GM12878 (cell line): ENCODE results near the gene FCRL6. TPM values are rescaled to one million over a fixed set of nuclear protein-coding genes. Genes with fewer than 3 reads are reported as not detected.

Experiments used
- ATAC-seq: fragments of 200-7000 bp; cut with Tn5 transposase; 3 replicates; pipeline ENCODE4 v1.9.1; 2020; ENCODE audit warnings: mild to moderate bottlenecking, moderate library complexity
- BruUV-seq: library from RNA; stranded (reverse); fragments of 400-500 nt; replicated peaks from 2 replicates; lab custom pipeline; 2021; lab: Mats Ljungman, UMichigan
- CTCF ChIA-PET: fragments of 300-600 bp; sonication (Branson Sonifier 250); formaldehyde crosslinking; extraction: SDS; loops from one replicate; lab custom pipeline; 2021; ENCODE audit warnings: inconsistent platforms; lab: Yijun Ruan, JAX
- POLR2A ChIA-PET: fragments of 350-600 bp; formaldehyde crosslinking; extraction: SDS; loops from one replicate; lab custom pipeline; 2021; ENCODE audit warnings: inconsistent platforms; lab: Charles Lee
- RAD21 ChIA-PET: fragments of 300-600 bp; sonication (Branson Sonifier 250); formaldehyde crosslinking; loops from one replicate; lab custom pipeline; 2023; ENCODE audit warnings: antibody characterized with exemption; ENCODE audit not compliant: unreplicated experiment; lab: Charles Lee
- SMC1A ChIA-PET: fragments of 300-600 bp; sonication (Branson Sonifier 250); formaldehyde crosslinking; loops from one replicate; lab custom pipeline; 2023; ENCODE audit not compliant: unreplicated experiment, uncharacterized antibody; lab: Charles Lee
- DNase-seq: peaks from one replicate; pipeline ENCODE4 v3.0.0-alpha.2; 2011; ENCODE audit warnings: low read depth, low spot score
- FAIRE-seq: peaks from 3 replicates; lab custom pipeline; 2011; peaks lifted over from hg19 to GRCh38; lab: Jason Lieb, UNC
- H2AFZ ChIP-seq: 2 replicates; pipeline ENCODE4 v1.6.0; 2011; ENCODE audit warnings: low read depth, low read length, control low read depth; ENCODE audit not compliant: control insufficient read depth
- H3K27ac ChIP-seq: 2 replicates; pipeline ENCODE4 v1.5.1; 2011; ENCODE audit warnings: control low read depth; ENCODE audit not compliant: control insufficient read depth, insufficient read depth
- H3K27me3 ChIP-seq, 2 experiments: replicated peaks in 1 of 2; 2 replicates each; pipeline versions ENCODE4 v1.6.0 to v1.6.1; 2011; ENCODE audit warnings: low read length in 1 of 2; ENCODE audit not compliant: control insufficient read depth in 2 of 2, insufficient read depth in 2 of 2
- H3K36me3 ChIP-seq, 2 experiments: 2 replicates each; pipeline ENCODE4 v1.5.1; 2011; ENCODE audit warnings: low read length in 1 of 2; ENCODE audit not compliant: control insufficient read depth in 2 of 2, insufficient read depth in 2 of 2
- H3K4me1 ChIP-seq: 2 replicates; pipeline ENCODE4 v1.6.1; 2011; ENCODE audit warnings: mild to moderate bottlenecking, low read length, moderate library complexity, mixed read lengths; ENCODE audit not compliant: control insufficient read depth, insufficient read depth
- H3K4me2 ChIP-seq: 2 replicates; pipeline ENCODE4 v1.6.0; 2011; ENCODE audit warnings: control low read depth; ENCODE audit not compliant: control insufficient read depth, insufficient read depth
- H3K4me3 ChIP-seq: fragments of 200-600 bp; sonication (generic); 2 replicates; pipeline ENCODE4 v1.5.1; 2016
- H3K79me2 ChIP-seq: 2 replicates; pipeline ENCODE4 v1.6.0; 2011; ENCODE audit warnings: low read length; ENCODE audit not compliant: control insufficient read depth, insufficient read depth
- H3K9ac ChIP-seq: 2 replicates; pipeline ENCODE4 v1.8.0; 2011; ENCODE audit warnings: low read length, control low read depth, mixed read lengths; ENCODE audit not compliant: control insufficient read depth, insufficient read depth
- H3K9me3 ChIP-seq: replicated peaks from 3 replicates; pipeline ENCODE4 v1.5.1; 2011; ENCODE audit warnings: mild to moderate bottlenecking, low read length; ENCODE audit not compliant: control insufficient read depth, insufficient read depth
- H4K20me1 ChIP-seq: 2 replicates; pipeline ENCODE4 v1.6.0; 2011; ENCODE audit not compliant: control insufficient read depth, insufficient read depth
- CHD1 ChIP-seq: IDR thresholded peaks from 2 replicates; pipeline ENCODE4 v1.6.1; 2012; ENCODE audit warnings: low read depth, low read length, improper control_type of control experiment
- CHD4 ChIP-seq: fragments of 200-600 bp; sonication (generic); IDR thresholded peaks from 2 replicates; pipeline ENCODE4 v1.6.1; 2016; ENCODE audit warnings: mild to moderate bottlenecking
- FOS ChIP-seq: IDR thresholded peaks from 3 replicates; pipeline ENCODE4 v1.6.1; 2011; ENCODE audit warnings: borderline replicate concordance; ENCODE audit not compliant: insufficient read length; ENCODE audit errors: extremely low read depth
- MEF2B ChIP-seq: fragments of 450-650 bp; IDR thresholded peaks from 2 replicates; pipeline ENCODE4 v1.6.1; 2018; ENCODE audit warnings: mild to moderate bottlenecking, moderate library complexity; ENCODE audit not compliant: partially characterized antibody, poor library complexity, severe bottlenecking
- MTA3 ChIP-seq: IDR thresholded peaks from 2 replicates; pipeline ENCODE4 v1.6.1; 2012; ENCODE audit warnings: low read length, inconsistent platforms, borderline replicate concordance
- PAX8 ChIP-seq: fragments of 450-650 bp; IDR thresholded peaks from 2 replicates; pipeline ENCODE4 v1.6.1; 2017; ENCODE audit warnings: mild to moderate bottlenecking, moderate library complexity
- RB1 ChIP-seq: fragments of 450-650 bp; formaldehyde crosslinking; IDR thresholded peaks from 2 replicates; pipeline ENCODE4 v1.6.1; 2017; ENCODE audit warnings: mild to moderate bottlenecking, borderline replicate concordance
- STAT3 ChIP-seq: IDR thresholded peaks from 2 replicates; pipeline ENCODE4 v1.6.1; 2011; ENCODE audit warnings: low read depth, low read length, improper control_type of control experiment
- SUZ12 ChIP-seq: fragments of 200-600 bp; sonication (generic); IDR thresholded peaks from one replicate; pipeline ENCODE4 v1.6.1; 2018; ENCODE audit warnings: antibody characterized with exemption, mild to moderate bottlenecking; ENCODE audit not compliant: unreplicated experiment
- TAF1 ChIP-seq: IDR thresholded peaks from 2 replicates; pipeline ENCODE4 v1.6.1; 2011; ENCODE audit warnings: mild to moderate bottlenecking, low read depth, low read length, borderline replicate concordance
- WRNIP1 ChIP-seq: IDR thresholded peaks from 2 replicates; pipeline ENCODE4 v1.6.1; 2011; ENCODE audit warnings: low read depth, low read length, improper control_type of control experiment, borderline replicate concordance
- YY1 ChIP-seq: IDR thresholded peaks from 2 replicates; pipeline ENCODE4 v1.6.1; 2011; ENCODE audit warnings: low read depth, mild to moderate bottlenecking, low read length
- in situ Hi-C: fragments of 300-500 bp; cut with MboI; formaldehyde crosslinking; loops from 9 replicates; pipeline ENCODE4 v1.14.3; 2018; ENCODE audit warnings: mixed read lengths
- intact Hi-C: fragments of 100-400 bp; cut with micrococcal nuclease; formaldehyde crosslinking; loops from one replicate; pipeline ENCODE4 v1.14.2; 2022; ENCODE audit not compliant: unreplicated experiment
- polyA plus RNA-seq, 11 experiments: library from polyadenylated mRNA; depleted of rRNA in 4 of 11; unstranded in 6 of 11; stranded (reverse) in 5 of 11; fragments of >200 nt; fragmentation: Nextera tagmentation in 4 of 11; fragmentation: Illumina TruSeq in 1 of 11; extraction: Ambion mirVana in 4 of 11; extraction: Trizol in 1 of 11; gene quantifications; 1 replicate in 1 of 11; 2 replicates in 10 of 11; pipeline versions ENCODE4 v1.2.1 to v1.2.3, GENCODE V29; 2011 to 2016; ENCODE audit warnings: inconsistent platforms in 2 of 11, missing spikeins in 2 of 11, low read depth in 1 of 11
- total RNA-seq, 4 experiments: library from RNA; depleted of rRNA in 3 of 4; stranded (reverse); fragments of >200 nt in 3 of 4; fragmentation: Illumina TruSeq in 1 of 4; extraction: Trizol in 1 of 4; gene quantifications; 2 replicates each; pipeline versions ENCODE4 v1.2.1 to v1.2.3, GENCODE V29; 2013 to 2021
- TF ChIP-seq, protein P1 (sequence below): fragments of 450-650 bp; IDR thresholded peaks from 2 replicates; pipeline ENCODE4 v1.6.1; 2016; ENCODE audit warnings: mild to moderate bottlenecking

Gene FCRL6
- total and polyA plus RNA-seq, 10 of the 15 experiments (the other 5 are each of a cell fraction or from before 2014, with no cell fraction given) = 0.04 to 0.16 (median 0.11) TPM; not detected in 7

DNA sequence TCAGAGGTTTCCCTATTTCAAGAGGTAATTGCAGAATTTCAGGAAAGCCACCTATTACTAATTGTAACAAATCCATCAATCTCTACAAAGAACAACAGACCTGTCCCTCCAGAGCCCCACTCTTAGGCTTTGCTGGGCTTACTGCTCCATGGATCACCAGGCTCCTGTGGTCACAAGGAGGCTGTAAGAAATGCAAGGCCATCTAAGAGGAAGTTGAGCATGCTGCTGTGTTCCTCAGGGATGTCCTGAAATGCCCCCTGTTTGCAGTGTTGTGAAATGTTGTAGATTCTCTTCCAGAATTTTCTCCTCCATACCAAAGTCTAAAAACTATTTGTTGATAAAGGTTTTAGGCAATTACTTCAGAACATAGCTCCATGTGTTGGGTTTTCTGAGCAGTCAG lies 45.8 kb upstream of the FCRL6 start:
- no peak for FAIRE-seq
- Histone ChIP-seq H3K4me1 (no peaks in the 10 kb centered on the region), H4K20me1 (no peaks in the 10 kb centered on the region), H3K4me2 (no peak overlapping the region), H3K9me3 (no peaks in the 10 kb centered on the region), H3K79me2 (no peaks in the 10 kb centered on the region), H3K27me3 (no peaks in the 10 kb centered on the region), H3K27ac (no peak overlapping the region), H3K4me3 (no peak overlapping the region), H3K36me3 (no peaks in the 10 kb centered on the region), H3K9ac (no peak overlapping the region), H2AFZ (no peak overlapping the region)
- ATAC-seq = no peak
- ChIA-PET SMC1A (no interaction called here), POLR2A (no interaction called here), CTCF (interaction anchor here (1.1 to 1.3 kb wide), 2 partner anchors 43 to 252 kb away, joined by 3 read pairs; no protein-coding TSS in a partner anchor), RAD21 (no interaction called here)
- in situ Hi-C loops = no loop called here
- DNase-seq = no peak
- no TSS peak for BruUV-seq
- intact Hi-C loops = no loop called here
- TF ChIP-seq MEF2B (no peak), WRNIP1 (no peak), CHD4 (no peak), PAX8 (no peak), RB1 (no peak), YY1 (no peak), MTA3 (no peak), SUZ12 (no peak), FOS (no peak), STAT3 (no peak), CHD1 (no peak), TAF1 (no peak)
- TF ChIP-seq, protein P1, sequence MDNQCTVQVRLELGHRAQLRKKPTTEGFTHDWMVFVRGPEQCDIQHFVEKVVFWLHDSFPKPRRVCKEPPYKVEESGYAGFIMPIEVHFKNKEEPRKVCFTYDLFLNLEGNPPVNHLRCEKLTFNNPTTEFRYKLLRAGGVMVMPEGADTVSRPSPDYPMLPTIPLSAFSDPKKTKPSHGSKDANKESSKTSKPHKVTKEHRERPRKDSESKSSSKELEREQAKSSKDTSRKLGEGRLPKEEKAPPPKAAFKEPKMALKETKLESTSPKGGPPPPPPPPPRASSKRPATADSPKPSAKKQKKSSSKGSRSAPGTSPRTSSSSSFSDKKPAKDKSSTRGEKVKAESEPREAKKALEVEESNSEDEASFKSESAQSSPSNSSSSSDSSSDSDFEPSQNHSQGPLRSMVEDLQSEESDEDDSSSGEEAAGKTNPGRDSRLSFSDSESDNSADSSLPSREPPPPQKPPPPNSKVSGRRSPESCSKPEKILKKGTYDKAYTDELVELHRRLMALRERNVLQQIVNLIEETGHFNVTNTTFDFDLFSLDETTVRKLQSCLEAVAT = no peak
